Left cardiac atrium (tissue), 4 donors: ENCODE data around the gene PTS. TPM values are rescaled to one million over a fixed set of nuclear protein-coding genes. Genes with fewer than 3 reads are reported as not detected.

Experiments
- ATAC-seq, 2 donors: fragments of 200-7000 bp; cut with Tn5 transposase; one replicate each; pipeline ENCODE4 v1.9.1; 2020; ENCODE audit warnings: mild to moderate bottlenecking in 2 of 2, moderate library complexity in 2 of 2
- DNase-seq: peaks from one replicate; pipeline ENCODE4 v3.0.0-alpha.2; 2020
- intact Hi-C, 2 donors: fragments of 100-400 bp; cut with DNase I; formaldehyde crosslinking; loops; one replicate each; pipeline versions ENCODE4 v1.14.1 to v1.15.1; 2022 to 2023
- total RNA-seq, 2 donors: library from RNA; stranded (reverse); fragmentation: NEBNext Ultra II Directional; extraction: Animal tissue kit (Norgen Biotek cat#: 25700); gene quantifications; one replicate each; pipeline ENCODE4 v1.2.1, GENCODE V29; 2021
- donor health status: DM: no; HTN: yes; CAD: no.
- donor health status: DM: no; HTN: yes; CAD: no; lungs with severe emphysema.
- donor health status: DM: yes; HTN: yes; CAD: no.
- donor health status: Dilated cardiomyopathy.

Gene PTS
- total RNA-seq, 2 donors from 2014 or later: 21.3 to 37.1 TPM

DNA sequence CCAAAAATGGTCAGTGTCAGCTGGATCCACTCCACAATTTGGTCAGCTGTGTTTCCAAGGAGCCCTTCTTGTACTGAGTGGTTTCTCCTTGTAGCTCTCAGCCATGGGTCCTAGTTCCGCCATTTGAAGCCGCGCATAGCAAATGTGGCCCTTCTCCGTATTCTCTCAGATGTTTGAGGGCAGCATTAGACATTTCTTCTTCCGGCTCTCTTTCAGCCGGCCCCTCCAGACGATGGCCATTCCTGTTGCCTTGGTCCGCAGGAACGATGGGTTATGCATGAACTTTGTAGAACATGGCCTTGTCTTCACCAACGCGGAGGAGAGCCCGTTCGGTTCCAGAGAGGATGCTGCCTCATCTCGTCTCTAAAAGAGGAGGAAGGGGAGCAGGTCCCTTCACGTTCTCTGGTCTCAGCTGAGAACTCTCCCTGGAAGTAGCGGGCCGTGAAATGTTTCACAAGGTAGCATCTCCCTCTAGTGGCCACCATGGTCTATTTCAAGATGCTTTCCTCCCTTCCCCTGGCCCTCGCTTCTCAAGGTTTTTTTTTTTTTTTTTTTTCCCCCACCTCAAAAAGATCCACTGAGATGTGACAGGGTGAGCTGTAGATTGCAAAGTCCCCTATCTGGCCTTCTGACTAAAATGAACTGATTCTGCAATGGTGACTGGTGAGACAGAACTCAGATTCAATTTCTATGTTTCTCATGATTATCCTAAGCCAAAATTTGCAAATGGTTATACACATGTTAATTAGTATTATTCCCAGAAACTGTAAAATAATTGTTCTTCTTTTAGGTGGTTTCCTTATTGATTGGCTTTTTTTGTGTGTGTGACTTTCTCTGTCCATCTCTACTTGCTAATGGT, 54.3 kb downstream of the PTS start:
- peak; percentile 93 to 94 for ATAC-seq
- intact Hi-C loops: loop anchor here (1.0 to 10.0 kb wide), 6 partner anchors 60 to 1014 kb away; no protein-coding TSS in a partner anchor
- peak; percentile 58 for DNase-seq

DNA sequence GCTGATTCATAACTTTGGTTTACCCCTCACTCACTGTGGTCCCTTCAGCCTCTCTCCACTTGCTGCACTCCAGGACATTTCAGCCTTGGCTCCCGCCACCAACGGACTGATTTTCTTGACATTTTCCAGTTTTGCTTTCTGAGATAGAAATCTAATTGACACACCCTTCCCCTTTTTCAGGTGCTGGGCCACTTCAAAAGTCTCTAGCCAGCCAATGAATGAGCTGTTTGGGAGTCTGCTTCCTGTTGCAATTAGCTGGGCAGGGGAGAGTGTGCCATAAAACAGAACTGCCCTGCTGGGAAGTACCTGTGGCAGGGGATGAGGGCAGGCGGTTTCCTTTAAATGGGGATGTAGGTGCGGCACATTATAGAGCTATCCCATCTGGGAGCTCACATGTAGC, 55.5 kb downstream of the PTS start:
- ATAC-seq (no peak), DNase-seq (no peak)
- intact Hi-C loops: loop anchor here (5.0 to 10.0 kb wide), 5 partner anchors 64 to 1013 kb away; no protein-coding TSS in a partner anchor

Other genes starting within 250 kb of the PTS start
- gene DLAT, start 201.0 kb upstream of the PTS start, total RNA-seq: 100 to 1,000 TPM in 1 of 2 donors, 10 to 100 TPM in 1; 98.7 to 130 TPM
- 1 to 10 TPM in 1 of 2 donors, under 1 TPM in 1; 0.76 to 1.3 TPM for gene PIH1D2, start 152.4 kb upstream of the PTS start, total RNA-seq
- 10 to 100 TPM in 1 of 2 donors, 1 to 10 TPM in 1; 6.7 to 10.4 TPM for gene NKAPD1, start 152.1 kb upstream of the PTS start, total RNA-seq
- gene TIMM8B, start 139.7 kb upstream of the PTS start, total RNA-seq: 100 to 1,000 TPM; 103 to 105 TPM
- gene SDHD, start 139.6 kb upstream of the PTS start, total RNA-seq: 100 to 1,000 TPM; 158 to 166 TPM
- gene IL18, start 62.3 kb upstream of the PTS start, total RNA-seq: 1 to 10 TPM; 4.7 to 6.0 TPM
- gene TEX12, start 59.1 kb upstream of the PTS start, total RNA-seq: not detected
- gene BCO2, start 50.9 kb upstream of the PTS start, total RNA-seq: 10 to 100 TPM; 53.3 to 92.2 TPM
- gene PLET1, start 34.4 kb downstream of the PTS start, total RNA-seq: not detected